Glomerular visceral epithelial cell (primary cell): Measurements from ENCODE around the gene RARG.

Experiments
- DNase-seq: peaks from one replicate; pipeline ENCODE4 v3.0.0-alpha.2; 2016; ENCODE audit errors: extremely low spot score

RARG gene

DNA sequence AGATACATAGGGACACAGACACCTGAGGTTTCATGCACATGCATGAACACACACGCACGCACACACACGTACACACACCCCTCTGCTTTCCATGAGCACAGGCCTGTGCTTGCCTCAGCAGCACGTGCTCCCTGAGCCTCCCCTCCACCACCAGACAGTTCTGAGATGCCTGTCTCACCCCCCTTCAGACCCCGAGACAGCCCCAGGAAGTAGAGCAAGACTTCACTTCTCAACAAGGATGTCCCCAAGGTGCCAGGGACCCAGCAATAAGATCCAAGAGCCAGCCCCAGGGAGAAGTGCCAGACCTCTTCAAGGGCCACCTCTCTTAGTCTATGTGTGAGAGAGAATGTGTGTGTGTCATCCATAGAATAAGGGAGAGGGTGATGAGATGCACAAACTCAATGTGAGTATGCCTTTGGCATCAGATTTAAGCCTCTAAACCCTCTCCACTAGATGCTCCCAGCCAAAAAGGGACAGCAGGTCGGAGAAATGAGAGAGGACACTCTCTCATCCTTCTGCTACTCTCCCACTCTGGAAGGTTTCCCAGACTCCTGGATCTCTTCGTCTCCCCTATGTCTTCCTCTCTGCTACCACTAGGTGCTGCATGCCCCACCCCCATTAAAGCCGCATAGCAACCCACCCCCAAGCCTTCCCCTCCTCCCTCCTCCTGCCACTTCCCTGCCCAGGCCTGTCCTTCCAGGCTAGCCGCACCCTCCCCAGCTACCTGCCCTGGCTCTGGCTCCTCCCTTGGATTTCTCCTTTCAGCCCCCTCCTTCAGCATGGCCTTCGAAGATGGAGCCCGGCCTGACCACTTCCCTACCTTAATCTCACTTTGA is 7.7 kb downstream of the RARG start:
- DNase-seq = no peak

GRCh38 chr12:53223389-53224060 is 8.5 kb downstream of the RARG start:
- no peak for DNase-seq

GRCh38 chr12:53222806-53223261 is 9.2 kb downstream of the RARG start:
- no peak for DNase-seq

DNA sequence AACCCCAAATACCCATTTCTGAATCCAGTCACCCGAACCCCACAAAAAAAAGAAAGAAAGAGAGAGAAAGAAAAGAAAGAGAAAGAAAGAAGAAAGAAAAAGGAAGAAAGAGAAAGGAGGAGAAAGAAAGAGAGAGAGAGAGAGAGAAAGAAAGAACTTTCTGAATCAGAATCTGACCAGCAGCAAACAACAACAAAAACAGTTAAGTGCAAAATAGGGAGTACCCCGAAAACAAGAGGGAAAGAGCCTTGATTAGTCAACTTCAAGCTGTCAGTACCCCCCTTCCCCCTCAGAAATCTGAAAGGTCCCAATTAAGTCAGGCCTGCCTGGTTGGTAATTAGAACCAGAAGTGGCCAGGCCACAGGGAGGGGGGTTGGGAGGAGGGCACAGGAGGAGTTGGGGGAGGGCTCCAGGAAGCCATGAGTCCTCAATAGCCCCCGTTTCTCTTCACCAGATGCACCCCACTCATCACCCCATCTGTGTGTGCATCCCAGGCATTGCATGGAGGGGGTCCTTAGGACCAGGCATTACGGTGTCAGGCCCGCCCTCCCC is 9.8 kb downstream of the RARG start:
- DNase-seq = no peak

DNA sequence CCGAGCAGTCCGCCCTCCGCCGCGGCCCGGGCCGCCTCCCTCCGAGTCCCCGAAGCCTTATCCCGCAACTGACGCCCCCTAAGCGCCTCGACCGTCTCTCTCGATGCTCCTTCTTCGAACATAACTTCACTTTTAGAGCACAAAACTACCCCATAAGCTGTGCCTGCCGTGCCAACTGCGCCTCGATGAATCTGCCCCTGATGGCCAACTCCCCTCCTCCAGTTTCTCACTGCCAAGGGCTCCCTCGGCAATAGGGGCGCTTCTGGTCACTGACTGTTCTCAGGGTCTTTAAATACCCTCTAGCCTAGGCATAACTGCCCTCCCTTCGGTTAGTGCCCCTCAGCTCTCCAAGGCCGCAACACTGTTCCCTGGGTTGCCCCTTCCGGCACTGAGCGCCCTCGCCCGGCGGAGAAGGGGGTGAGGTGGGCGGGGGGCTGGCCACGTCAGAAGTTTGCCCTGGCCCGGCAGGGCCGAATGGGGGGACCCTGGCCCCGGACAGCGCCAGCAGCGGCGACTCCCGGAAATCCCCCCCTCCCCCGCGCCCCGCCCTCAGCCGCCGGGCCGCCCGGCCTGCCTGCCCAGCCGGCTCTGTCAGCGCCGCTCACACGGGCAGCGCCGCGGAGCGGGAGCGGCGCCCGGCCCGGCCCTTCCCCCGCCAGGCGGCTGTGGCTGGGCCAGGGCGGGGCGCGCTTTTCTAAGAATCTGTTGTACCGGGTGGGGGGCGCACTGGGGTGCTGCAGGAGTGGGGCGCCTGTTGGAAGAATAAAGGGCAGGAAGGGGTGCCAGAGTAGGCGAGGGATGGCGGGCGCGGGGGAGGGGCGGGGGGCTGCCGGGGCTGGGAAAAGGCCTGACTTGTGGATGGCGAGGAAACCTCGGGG is 10.6 kb downstream of the RARG start:
- peak; percentile 65 for DNase-seq

GRCh38 chr12:53220694-53221202 is 11.3 kb downstream of the RARG start:
- peak; percentile 95 for DNase-seq

DNA sequence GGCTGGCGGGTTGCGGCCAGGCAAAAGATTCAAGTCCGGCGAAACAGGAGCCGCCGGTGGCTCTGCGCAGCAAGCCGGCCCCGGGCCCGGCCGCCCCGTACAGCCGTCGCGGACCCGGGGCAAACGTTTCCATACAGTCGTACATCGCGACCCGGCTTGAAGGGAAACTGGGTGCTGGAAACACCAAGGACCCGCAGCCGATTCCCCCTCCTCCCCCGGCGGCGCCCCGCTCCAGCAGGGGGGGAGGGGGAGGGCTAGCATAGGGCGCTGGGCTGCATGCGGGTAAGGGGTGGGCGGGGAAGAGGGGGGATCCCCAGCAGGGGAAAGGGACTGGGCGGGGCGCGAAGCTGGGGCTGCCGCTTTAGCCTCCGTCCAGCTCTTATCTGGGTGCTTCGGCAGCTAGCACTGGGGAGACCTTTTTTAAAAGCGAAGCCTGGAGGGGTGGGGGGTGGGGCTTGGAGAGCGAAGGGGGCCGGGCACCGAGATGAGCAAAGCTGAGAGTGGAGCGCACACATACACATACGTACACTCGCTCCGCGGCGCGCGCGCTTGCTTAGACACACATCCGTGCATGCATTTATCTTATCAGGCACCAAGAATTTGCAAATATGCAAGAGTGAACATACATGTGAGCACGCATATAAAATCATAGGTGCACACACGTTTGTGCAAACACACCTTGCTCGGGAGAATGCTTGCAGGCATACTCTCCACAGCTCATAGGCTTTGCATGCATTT is 11.9 kb downstream of the RARG start:
- DNase-seq = peak; percentile 65

GRCh38 chr12:53219292-53219955 is 12.6 kb downstream of the RARG start:
- peak; percentile 45 for DNase-seq

DNA sequence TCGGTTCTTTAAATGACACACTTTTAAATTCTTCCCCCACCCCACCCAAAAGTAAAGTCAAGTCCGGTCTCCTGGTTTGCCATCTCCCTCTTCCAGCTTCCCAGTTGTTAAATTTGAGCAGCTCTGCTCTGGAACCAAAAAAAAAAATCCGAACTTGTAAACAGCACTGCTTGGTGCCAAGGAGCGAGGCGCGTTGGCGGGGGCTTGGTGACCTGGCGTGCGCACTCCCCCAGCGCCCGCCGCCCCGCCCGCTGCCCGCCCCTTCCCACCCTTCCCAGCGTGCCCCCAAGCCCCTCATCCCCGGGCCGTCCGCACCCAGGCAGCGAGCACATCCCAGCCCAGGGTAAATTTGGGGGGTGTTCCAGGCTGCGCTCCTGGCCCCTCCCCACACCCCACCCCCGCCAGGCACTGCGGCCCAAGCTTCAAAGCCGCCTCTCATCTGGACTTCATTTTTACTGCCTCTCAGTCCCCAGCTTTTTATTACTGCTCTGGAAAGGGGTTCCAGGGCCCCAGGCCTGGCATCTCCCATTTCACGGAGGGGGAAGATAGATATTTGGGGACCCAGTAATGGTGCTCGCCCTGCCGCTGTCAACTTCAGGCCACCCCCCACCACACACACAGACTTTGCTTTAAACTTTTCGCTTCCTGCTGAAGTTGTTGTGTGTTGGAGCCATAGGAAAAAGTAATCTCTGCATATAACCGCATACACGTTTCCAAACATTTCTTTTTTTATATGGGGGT is 13.3 kb downstream of the RARG start:
- no peak for DNase-seq

DNA sequence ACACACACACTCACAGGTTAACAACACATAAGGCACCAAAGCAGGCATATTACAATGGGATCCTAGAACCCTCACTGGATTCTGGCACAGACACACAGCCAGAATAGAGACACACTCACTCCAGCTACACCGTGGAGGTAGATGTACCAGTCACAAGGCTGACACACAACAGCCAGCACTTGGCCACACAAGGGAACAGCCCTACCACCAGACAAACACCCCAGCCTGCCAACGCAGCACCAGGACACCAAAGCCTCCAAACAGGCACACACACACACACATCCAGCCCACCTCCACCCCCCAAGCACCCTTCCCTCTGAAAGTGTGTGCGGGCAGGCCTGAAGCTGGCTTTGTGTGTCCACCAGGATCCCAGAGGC is 14.1 kb downstream of the RARG start:
- no peak for DNase-seq

DNA sequence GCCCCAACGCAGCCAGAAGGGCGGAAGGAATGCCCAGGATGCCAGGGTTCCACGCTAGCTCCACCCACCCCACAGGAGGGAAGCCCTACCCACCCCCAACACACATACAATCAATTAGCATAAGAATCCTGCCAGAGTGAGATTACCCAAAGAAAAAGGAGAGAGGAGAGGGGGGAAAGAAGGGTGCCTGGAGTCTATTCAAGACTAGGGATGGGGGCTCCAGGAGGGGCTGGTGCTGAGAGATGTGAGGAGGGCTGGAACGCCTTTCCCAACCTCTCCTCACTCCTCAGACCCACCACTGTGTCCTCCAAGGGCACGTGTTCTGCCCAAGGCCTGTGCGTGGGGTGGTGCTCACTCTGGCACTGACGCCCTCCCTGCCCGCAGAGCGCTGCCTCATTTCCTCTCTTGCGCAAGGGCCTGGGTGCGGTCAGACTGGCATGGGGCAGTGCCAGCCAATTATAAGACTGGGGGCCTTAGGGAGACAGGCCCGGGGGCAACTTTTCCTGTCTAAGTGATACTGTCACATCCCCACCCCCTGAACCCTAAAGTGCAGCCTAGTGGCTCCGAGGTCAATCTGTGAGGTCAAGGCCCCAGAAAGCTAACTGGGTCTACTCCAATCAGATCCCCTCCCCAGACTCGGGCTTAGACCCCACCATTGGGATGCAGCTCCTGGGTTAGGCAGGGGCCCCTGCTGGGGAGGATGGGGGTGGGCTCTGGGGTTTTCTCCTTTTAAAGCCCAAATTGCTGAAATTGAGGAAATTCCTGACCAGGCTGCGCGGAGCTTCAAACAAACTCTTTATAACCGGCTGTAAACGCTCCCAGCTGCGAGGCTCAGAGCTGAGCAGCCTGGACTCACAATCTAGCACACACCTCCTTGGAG is 14.7 kb downstream of the RARG start:
- DNase-seq = no peak

GRCh38 chr12:53215497-53215896 is 16.5 kb downstream of the RARG start:
- DNase-seq = no peak

DNA sequence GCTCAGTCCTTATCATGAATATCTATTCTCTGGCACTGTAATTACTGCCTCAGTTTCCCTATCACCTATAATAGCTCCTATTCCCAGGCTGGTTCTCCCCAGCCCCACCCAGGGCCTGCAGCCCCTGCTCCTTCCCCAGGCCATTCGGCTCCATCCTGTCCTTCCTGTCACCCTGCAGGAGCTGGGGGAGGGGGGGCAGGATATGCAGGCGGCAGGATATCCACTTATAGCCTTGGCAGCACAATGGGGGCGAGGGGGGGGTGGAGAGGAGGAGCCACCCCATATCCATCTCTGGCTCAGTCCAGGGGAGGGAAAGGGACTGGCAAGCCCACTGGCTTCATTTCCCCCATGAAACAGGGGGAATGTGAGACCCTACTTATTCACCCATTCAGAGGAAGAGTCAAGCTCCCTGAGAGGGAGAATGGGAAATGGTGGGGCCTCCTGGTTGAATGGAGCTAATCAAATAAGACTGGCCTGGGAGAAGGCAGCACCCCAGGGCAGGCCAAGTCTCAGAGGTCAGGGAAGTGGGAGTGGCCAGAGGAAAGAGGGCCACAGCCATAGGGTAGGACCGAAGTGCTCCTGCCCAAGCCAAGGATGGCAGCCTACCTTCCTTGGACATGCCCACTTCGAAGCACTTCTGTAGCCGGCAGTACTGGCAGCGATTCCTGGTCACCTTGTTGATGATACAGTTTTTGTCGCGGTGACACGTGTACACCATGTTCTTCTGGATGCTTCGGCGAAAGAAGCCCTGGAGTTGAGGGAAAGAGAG is 17.1 kb downstream of the RARG start:
- no peak for DNase-seq

DNA sequence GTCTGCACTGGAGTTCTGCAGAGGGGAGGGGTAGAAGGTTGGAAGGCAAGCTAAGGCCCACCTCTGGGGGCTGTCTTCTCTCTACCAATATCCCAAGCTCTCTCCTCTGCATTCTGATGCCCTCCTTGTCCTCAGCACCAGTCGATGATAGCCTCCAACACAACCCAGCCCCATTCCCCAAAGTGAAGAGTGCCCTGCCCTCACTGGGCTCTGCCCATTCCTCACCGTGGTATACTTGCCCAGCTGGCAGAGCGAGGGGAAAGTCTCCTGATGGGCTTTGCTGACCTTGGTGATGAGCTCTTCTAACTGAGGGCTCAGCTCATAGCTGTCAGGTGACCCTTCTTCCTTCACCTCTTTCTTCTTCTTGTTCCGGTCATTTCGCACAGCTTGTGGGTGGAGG is 17.8 kb downstream of the RARG start:
- DNase-seq = no peak

GRCh38 chr12:53213348-53213747 is 18.7 kb downstream of the RARG start:
- peak; percentile 77 for DNase-seq

GRCh38 chr12:53212931-53213330 is 19.1 kb downstream of the RARG start:
- no peak for DNase-seq

GRCh38 chr12:53211476-53212381 is 20.3 kb downstream of the RARG start:
- no peak for DNase-seq
